Endothelial cell of umbilical vein (primary cell): Measurements from ENCODE around the gene PILRA. TPM values are rescaled to one million over a fixed set of nuclear protein-coding genes. Genes with fewer than 3 reads are reported as not detected.

Experiments
- BruUV-seq: library from RNA; stranded (reverse); fragments of 400-500 nt; replicated peaks from 2 replicates; lab custom pipeline; 2021; lab: Mats Ljungman, UMichigan
- CTCF ChIA-PET: fragments of 300-600, 350-600 bp; sonication (Branson Sonifier 250); formaldehyde crosslinking; loops from one replicate; lab custom pipeline; 2021; ENCODE audit warnings: antibody characterized with exemption, inconsistent platforms; lab: Charles Lee
- POLR2A ChIA-PET: fragments of 300-600, 350-600 bp; sonication (Branson Sonifier 250); formaldehyde crosslinking; loops from one replicate; lab custom pipeline; 2021; ENCODE audit warnings: antibody characterized with exemption, inconsistent platforms; lab: Charles Lee
- DNase-seq: peaks from one replicate; pipeline ENCODE4 v3.0.0-alpha.2; 2011; ENCODE audit warnings: low read depth, low spot score
- FAIRE-seq: peaks from 2 replicates; lab custom pipeline; 2011; peaks lifted over from hg19 to GRCh38; lab: Jason Lieb, UNC
- H2AFZ ChIP-seq: 2 replicates; pipeline ENCODE4 v1.6.0; 2012; ENCODE audit warnings: low read depth, low read length, control low read depth, inconsistent platforms
- H3K27ac ChIP-seq: 2 replicates; pipeline ENCODE4 v1.5.1; 2011; ENCODE audit warnings: low read depth, mild to moderate bottlenecking, control low read depth, low read length, moderate library complexity; ENCODE audit not compliant: insufficient read depth
- H3K27me3 ChIP-seq, 2 experiments: 2 replicates each; pipeline versions ENCODE4 v1.6.0 to v1.6.1; 2011; ENCODE audit warnings: low read length in 2 of 2, mixed read lengths in 1 of 2; ENCODE audit not compliant: control insufficient read depth in 2 of 2, insufficient read depth in 2 of 2
- H3K36me3 ChIP-seq, 2 experiments: 2 replicates in 1 of 2; 3 replicates in 1 of 2; pipeline ENCODE4 v1.5.1; 2011; ENCODE audit warnings: low read length in 2 of 2, mild to moderate bottlenecking in 1 of 2, moderate library complexity in 1 of 2; ENCODE audit not compliant: control insufficient read depth in 2 of 2, insufficient read depth in 2 of 2; ENCODE audit errors: extremely low read depth in 1 of 2
- H3K4me1 ChIP-seq: 3 replicates; pipeline ENCODE4 v1.5.1; 2011; ENCODE audit warnings: mild to moderate bottlenecking, low read length; ENCODE audit not compliant: control insufficient read depth, insufficient read depth; ENCODE audit errors: extremely low read depth
- H3K4me2 ChIP-seq: 2 replicates; pipeline ENCODE4 v1.6.1; 2011; ENCODE audit warnings: low read length, control low read depth, mixed read lengths; ENCODE audit not compliant: insufficient read depth
- H3K4me3 ChIP-seq, 3 experiments: fragments of 200-600 bp in 1 of 3; sonication (generic), shearing (Covaris generic) in 1 of 3; replicated peaks in 1 of 3; 2 replicates each; pipeline ENCODE4 v1.5.1; 2011 to 2016; ENCODE audit warnings: control low read depth in 3 of 3, low read length in 3 of 3, mild to moderate bottlenecking in 2 of 3, inconsistent platforms in 1 of 3, low read depth in 1 of 3, moderate library complexity in 1 of 3; ENCODE audit not compliant: insufficient read depth in 1 of 3
- H3K79me2 ChIP-seq: 2 replicates; pipeline ENCODE4 v1.6.0; 2012; ENCODE audit warnings: low read length, inconsistent platforms; ENCODE audit not compliant: control insufficient read depth, insufficient read depth
- H3K9ac ChIP-seq: replicated peaks from 2 replicates; pipeline ENCODE3; 2011; ENCODE audit warnings: low read length, control low read depth; ENCODE audit not compliant: insufficient read depth; ENCODE audit errors: extremely low read depth
- H3K9me1 ChIP-seq: replicated peaks from 3 replicates; pipeline ENCODE4 v1.6.0; 2011; ENCODE audit warnings: mild to moderate bottlenecking, low read length; ENCODE audit not compliant: control insufficient read depth, insufficient read depth; ENCODE audit errors: extremely low read depth
- H3K9me3 ChIP-seq: replicated peaks from 2 replicates; pipeline ENCODE4 v1.5.1; 2012; ENCODE audit warnings: low read length, inconsistent platforms; ENCODE audit not compliant: control insufficient read depth, insufficient read depth
- H4K20me1 ChIP-seq: replicated peaks from 2 replicates; pipeline ENCODE3; 2011; ENCODE audit warnings: mild to moderate bottlenecking, low read length; ENCODE audit not compliant: control insufficient read depth, insufficient read depth; ENCODE audit errors: extremely low read depth
- CTCF ChIP-seq, 2 donors: IDR thresholded peaks; 1 replicate in 1 of 2; 2 replicates in 1 of 2; pipeline ENCODE4 v1.5.1; 2011; ENCODE audit warnings: low read length in 2 of 2, mild to moderate bottlenecking in 2 of 2, moderate library complexity in 2 of 2, control low read depth in 1 of 2, inconsistent platforms in 1 of 2, low read depth in 1 of 2; ENCODE audit not compliant: insufficient read depth in 1 of 2; ENCODE audit errors: extremely low read depth in 1 of 2
- EZH2 ChIP-seq: IDR thresholded peaks from 2 replicates; pipeline ENCODE4 v1.6.1; 2012; ENCODE audit warnings: borderline replicate concordance, low read depth, mild to moderate bottlenecking, moderate library complexity, low read length, inconsistent platforms; ENCODE audit not compliant: severe bottlenecking
- FOS ChIP-seq: IDR thresholded peaks from 2 replicates; pipeline ENCODE4 v1.6.1; 2011; ENCODE audit warnings: mild to moderate bottlenecking, low read length, moderate library complexity, borderline replicate concordance; ENCODE audit not compliant: insufficient read depth
- GATA2 ChIP-seq: IDR thresholded peaks from 2 replicates; pipeline ENCODE4 v1.7.0; 2011; ENCODE audit warnings: low read depth, mild to moderate bottlenecking, moderate library complexity, mixed read lengths, low read length; ENCODE audit not compliant: insufficient read length, insufficient read depth
- JUN ChIP-seq: IDR thresholded peaks from 2 replicates; pipeline ENCODE4 v1.6.1; 2011; ENCODE audit warnings: borderline replicate concordance, low read depth; ENCODE audit not compliant: insufficient read length, insufficient read depth
- MYC ChIP-seq: IDR thresholded peaks from one replicate; pipeline ENCODE4 v1.6.1; 2011; ENCODE audit warnings: mild to moderate bottlenecking, low read depth, low read length
- POLR2A ChIP-seq: IDR thresholded peaks from 2 replicates; pipeline ENCODE4 v1.6.1; 2012; ENCODE audit warnings: low read depth, mild to moderate bottlenecking, control low read depth, low read length
- POLR2AphosphoS5 ChIP-seq: IDR thresholded peaks from 2 replicates; pipeline ENCODE4 v1.6.1; 2012; ENCODE audit warnings: low read depth, mild to moderate bottlenecking, control low read depth, low read length, moderate library complexity; ENCODE audit not compliant: insufficient read depth
- dilution Hi-C: fragments of 300-500 bp; cut with MboI; formaldehyde crosslinking; loops from one replicate; pipeline ENCODE4 v1.15.0; 2019; ENCODE audit warnings: low sequenced_read_pairs; ENCODE audit not compliant: extremely low pct_ligation_motif_present
- intact Hi-C: fragments of 100-400 bp; cut with micrococcal nuclease; formaldehyde crosslinking; loops from one replicate; pipeline ENCODE4 v1.10.0; 2022
- polyA plus RNA-seq, 4 experiments: library from polyadenylated mRNA; depleted of rRNA in 3 of 4; stranded (reverse) in 3 of 4; unstranded in 1 of 4; fragments of >200 nt; gene quantifications; 2 replicates each; pipeline versions ENCODE4 v1.2.1 to v1.2.3, GENCODE V29; 2011 to 2012; ENCODE audit warnings: missing spikeins in 1 of 4
- total RNA-seq: library from RNA; stranded (reverse); gene quantifications from 2 replicates; pipeline ENCODE4 v1.2.3, GENCODE V29; 2021
- TF ChIP-seq, protein P1 (sequence below): IDR thresholded peaks from 2 replicates; pipeline ENCODE4 v1.6.1; 2011; ENCODE audit not compliant: insufficient read depth, insufficient read length

Gene PILRA
- total and polyA plus RNA-seq, 2 donors (not counting 3 experiments of a cell fraction or from before 2014, with no cell fraction given) = 0.61 to 1.3 TPM

DNA sequence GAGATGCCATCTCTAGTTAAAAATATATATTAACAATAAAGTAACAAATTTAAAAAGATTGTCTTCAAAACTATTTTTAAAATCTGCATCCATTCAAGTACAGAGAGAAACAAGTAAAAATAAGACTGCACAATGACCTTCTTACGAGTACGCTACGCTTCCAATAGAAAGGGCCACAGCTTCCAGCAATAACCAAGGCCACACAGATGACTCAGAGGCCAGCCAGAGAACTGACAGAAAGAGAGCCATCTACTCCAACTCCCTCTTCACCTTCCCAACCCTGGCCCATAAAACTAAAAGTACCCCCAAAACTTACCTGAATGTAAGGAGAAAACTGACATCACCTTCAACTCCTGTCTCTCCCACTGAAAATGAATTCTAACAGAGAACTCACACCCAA is 26.8 kb downstream of the PILRA start:
- Histone ChIP-seq H3K9ac (no peak overlapping the region), H3K4me3 (no peak overlapping the region), H4K20me1 (no peaks in the 10 kb centered on the region), H3K79me2 (no peaks in the 10 kb centered on the region), H3K9me3 (no peaks in the 10 kb centered on the region), H3K27me3 (peaks cover 4 to 10% of the 10 kb centered on the region in 2 experiments), H3K9me1 (no peaks in the 10 kb centered on the region), H3K4me1 (no peaks in the 10 kb centered on the region), H3K27ac (no peak overlapping the region), H3K4me2 (no peak overlapping the region), H3K36me3 (no peaks in the 10 kb centered on the region), H2AFZ (no peak overlapping the region)
- BruUV-seq = no TSS peak
- dilution Hi-C loops (no loop called here), intact Hi-C loops (no loop called here)
- no peak for DNase-seq
- ChIA-PET POLR2A (no interaction called here), CTCF (interaction anchor here (1.1 kb wide), 1 partner anchor 8 kb away, joined by 4 read pairs; no protein-coding TSS in a partner anchor)
- FAIRE-seq = no peak
- TF ChIP-seq, protein P1, sequence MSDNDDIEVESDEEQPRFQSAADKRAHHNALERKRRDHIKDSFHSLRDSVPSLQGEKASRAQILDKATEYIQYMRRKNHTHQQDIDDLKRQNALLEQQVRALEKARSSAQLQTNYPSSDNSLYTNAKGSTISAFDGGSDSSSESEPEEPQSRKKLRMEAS = no peak
- TF ChIP-seq GATA2 (no peak), POLR2A (no peak), FOS (no peak), EZH2 (no peak), POLR2AphosphoS5 (no peak), CTCF (IDR thresholded peaks at IDR 0.05; ENCODE audit: extremely low read depth in 1 of 2, insufficient read depth in 1 of 2, low read depth in 1 of 2, low read length in 2 of 2) (no peak), JUN (no peak), MYC (no peak)
